ENCODE results near the gene CIBAR2. TPM values are rescaled to one million over a fixed set of nuclear protein-coding genes. Genes with fewer than 3 reads are reported as not detected.

CIBAR2 gene
- total and polyA plus RNA-seq, 2 experiments from 2014 or later, result not detected

GRCh38 chr16:85103114-85104079 lies 8.9 kb downstream of the CIBAR2 start (continued):
- TF ChIP-seq ZNF462 (CRISPR knock-in tag; IDR thresholded peaks at IDR 0.05) (no peak), CREB1 (CRISPR knock-in tag; IDR thresholded peaks at IDR 0.05; ENCODE audit: low read depth) (no peak)

- no peak overlapping the region for H3K4me3 Mint-ChIP-seq
- H3K9me3 Mint-ChIP-seq, result no peaks in the 10 kb centered on the region
- H3K4me1 ChIP-seq (ENCODE audit: insufficient read depth), result no peaks in the 10 kb centered on the region
- no peak overlapping the region for H3K27ac ChIP-seq (ENCODE audit: low read depth)
- no peak for ATAC-seq
- no peak overlapping the region for H3K4me2 ChIP-seq
- no peak overlapping the region for H2AFZ ChIP-seq
- H3K27me3 ChIP-seq (ENCODE audit: insufficient read depth), result no peaks in the 10 kb centered on the region
- no peaks in the 10 kb centered on the region for H3K9me2 ChIP-seq (ENCODE audit: insufficient read depth)
- no peak overlapping the region for H3K4me3 ChIP-seq
- peaks cover 2% of the 10 kb centered on the region for H3K27me3 Mint-ChIP-seq (ENCODE audit: insufficient read depth, low read depth, poor library complexity)
- H4K20me1 ChIP-seq (replicated peaks; ENCODE audit: insufficient read depth), result no peaks in the 10 kb centered on the region
- H3K79me2 ChIP-seq (replicated peaks; ENCODE audit: insufficient read depth), result no peaks in the 10 kb centered on the region
- no peaks in the 10 kb centered on the region for H3K36me3 ChIP-seq (ENCODE audit: insufficient read depth)
- H3K27ac Mint-ChIP-seq, result no peak overlapping the region
- no peak for DNase-seq (ENCODE audit: low spot score)
- no peaks in the 10 kb centered on the region for H3K36me3 Mint-ChIP-seq (ENCODE audit: low read depth)
- H3F3A ChIP-seq (replicated peaks; ENCODE audit: low read depth), result no peaks in the 10 kb centered on the region; the same call in 1 of the 2 replicates
- no peaks in the 10 kb centered on the region; the same call in 2 of the 3 replicates for H3K4me1 Mint-ChIP-seq
- TF ChIP-seq, protein P1, sequence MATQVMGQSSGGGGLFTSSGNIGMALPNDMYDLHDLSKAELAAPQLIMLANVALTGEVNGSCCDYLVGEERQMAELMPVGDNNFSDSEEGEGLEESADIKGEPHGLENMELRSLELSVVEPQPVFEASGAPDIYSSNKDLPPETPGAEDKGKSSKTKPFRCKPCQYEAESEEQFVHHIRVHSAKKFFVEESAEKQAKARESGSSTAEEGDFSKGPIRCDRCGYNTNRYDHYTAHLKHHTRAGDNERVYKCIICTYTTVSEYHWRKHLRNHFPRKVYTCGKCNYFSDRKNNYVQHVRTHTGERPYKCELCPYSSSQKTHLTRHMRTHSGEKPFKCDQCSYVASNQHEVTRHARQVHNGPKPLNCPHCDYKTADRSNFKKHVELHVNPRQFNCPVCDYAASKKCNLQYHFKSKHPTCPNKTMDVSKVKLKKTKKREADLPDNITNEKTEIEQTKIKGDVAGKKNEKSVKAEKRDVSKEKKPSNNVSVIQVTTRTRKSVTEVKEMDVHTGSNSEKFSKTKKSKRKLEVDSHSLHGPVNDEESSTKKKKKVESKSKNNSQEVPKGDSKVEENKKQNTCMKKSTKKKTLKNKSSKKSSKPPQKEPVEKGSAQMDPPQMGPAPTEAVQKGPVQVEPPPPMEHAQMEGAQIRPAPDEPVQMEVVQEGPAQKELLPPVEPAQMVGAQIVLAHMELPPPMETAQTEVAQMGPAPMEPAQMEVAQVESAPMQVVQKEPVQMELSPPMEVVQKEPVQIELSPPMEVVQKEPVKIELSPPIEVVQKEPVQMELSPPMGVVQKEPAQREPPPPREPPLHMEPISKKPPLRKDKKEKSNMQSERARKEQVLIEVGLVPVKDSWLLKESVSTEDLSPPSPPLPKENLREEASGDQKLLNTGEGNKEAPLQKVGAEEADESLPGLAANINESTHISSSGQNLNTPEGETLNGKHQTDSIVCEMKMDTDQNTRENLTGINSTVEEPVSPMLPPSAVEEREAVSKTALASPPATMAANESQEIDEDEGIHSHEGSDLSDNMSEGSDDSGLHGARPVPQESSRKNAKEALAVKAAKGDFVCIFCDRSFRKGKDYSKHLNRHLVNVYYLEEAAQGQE (IDR thresholded peaks at IDR 0.05; ENCODE audit: unreplicated experiment), result no peak
- TF ChIP-seq, protein P2, sequence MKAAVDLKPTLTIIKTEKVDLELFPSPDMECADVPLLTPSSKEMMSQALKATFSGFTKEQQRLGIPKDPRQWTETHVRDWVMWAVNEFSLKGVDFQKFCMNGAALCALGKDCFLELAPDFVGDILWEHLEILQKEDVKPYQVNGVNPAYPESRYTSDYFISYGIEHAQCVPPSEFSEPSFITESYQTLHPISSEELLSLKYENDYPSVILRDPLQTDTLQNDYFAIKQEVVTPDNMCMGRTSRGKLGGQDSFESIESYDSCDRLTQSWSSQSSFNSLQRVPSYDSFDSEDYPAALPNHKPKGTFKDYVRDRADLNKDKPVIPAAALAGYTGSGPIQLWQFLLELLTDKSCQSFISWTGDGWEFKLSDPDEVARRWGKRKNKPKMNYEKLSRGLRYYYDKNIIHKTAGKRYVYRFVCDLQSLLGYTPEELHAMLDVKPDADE (IDR thresholded peaks at IDR 0.05), result no peak
- TF ChIP-seq CREB1 (CRISPR knock-in tag; IDR thresholded peaks at IDR 0.05; ENCODE audit: low read depth) (no peak), ZNF114 (CRISPR knock-in tag; IDR thresholded peaks at IDR 0.05) (no peak)
These were observed 10.2 kb downstream of the CIBAR2 start for GRCh38 chr16:85101956-85102630.
